HepG2 (cell line): ENCODE data around the gene CITED2. TPM values are rescaled to one million over a fixed set of nuclear protein-coding genes. Genes with fewer than 3 reads are reported as not detected.

Experiments
- AHR ChIP-seq: IDR thresholded peaks from 2 replicates; pipeline ENCODE4 v1.6.1; 2018; ENCODE audit warnings: missing genetic modification reagents, missing compliant biosample characterization
- CAMTA2 ChIP-seq: sonication (generic); formaldehyde crosslinking; IDR thresholded peaks from 2 replicates; pipeline ENCODE4 v1.4.0; 2020; ENCODE audit warnings: mild to moderate bottlenecking, missing genetic modification reagents, borderline replicate concordance
- PHB2 ChIP-seq: fragments of 450-650 bp; IDR thresholded peaks from 2 replicates; pipeline ENCODE4 v1.6.1; 2018; ENCODE audit not compliant: partially characterized antibody
- SMYD3 ChIP-seq: sonication (generic); formaldehyde crosslinking; IDR thresholded peaks from 2 replicates; pipeline ENCODE4 v1.8.1; 2023; ENCODE audit warnings: mild to moderate bottlenecking, missing genetic modification reagents
- STAT5B ChIP-seq: sonication (generic); formaldehyde crosslinking; IDR thresholded peaks from 2 replicates; pipeline ENCODE4 v1.4.0; 2020; ENCODE audit warnings: missing genetic modification reagents
- TSC22D2 ChIP-seq: sonication (generic); formaldehyde crosslinking; IDR thresholded peaks from 2 replicates; pipeline ENCODE4 v1.5.1; 2020; ENCODE audit warnings: missing genetic modification reagents, mild to moderate bottlenecking, borderline replicate concordance
- ZNF589 ChIP-seq: sonication (generic); formaldehyde crosslinking; conservative IDR thresholded peaks from 2 replicates; pipeline ENCODE4 v1.8.0; 2022; ENCODE audit warnings: mild to moderate bottlenecking, moderate library complexity, missing genetic modification reagents
- polyA plus RNA-seq, 8 experiments: library from polyadenylated mRNA; depleted of rRNA in 3 of 8; stranded (reverse) in 7 of 8; unstranded in 1 of 8; fragments of >200 nt; fragmentation: Illumina TruSeq in 4 of 8; extraction: Trizol in 4 of 8; gene quantifications; 2 replicates each; pipeline versions ENCODE4 v1.2.1 to v1.2.3, GENCODE V29; 2011 to 2016; ENCODE audit warnings: low read depth in 4 of 8, missing spikeins in 1 of 8, mixed read lengths in 1 of 8; ENCODE audit not compliant: insufficient read depth in 1 of 8
- total RNA-seq, 5 experiments: library from RNA; depleted of rRNA; stranded (reverse); fragments of >200 nt; fragmentation: Illumina TruSeq; extraction: Trizol; gene quantifications; 2 replicates each; pipeline ENCODE4 v1.2.3, GENCODE V29; 2016; ENCODE audit warnings: low read depth in 1 of 5
- TF ChIP-seq, protein P1 (sequence below): sonication (generic); formaldehyde crosslinking; IDR thresholded peaks from 2 replicates; pipeline ENCODE4 v1.4.0; 2020; ENCODE audit warnings: missing genetic modification reagents, borderline replicate concordance
- TF ChIP-seq, protein P2 (sequence below): IDR thresholded peaks from 2 replicates; pipeline ENCODE4 v1.6.1; 2016; ENCODE audit warnings: missing genetic modification reagents, missing compliant biosample characterization
- TF ChIP-seq, protein P3 (sequence below): sonication (generic); formaldehyde crosslinking; IDR thresholded peaks from 2 replicates; pipeline ENCODE4 v1.4.0; 2020; ENCODE audit warnings: low read depth, mild to moderate bottlenecking, missing genetic modification reagents
- TF ChIP-seq, protein P4 (sequence below): sonication (generic); formaldehyde crosslinking; IDR thresholded peaks from 2 replicates; pipeline ENCODE4 v1.4.0; 2020; ENCODE audit warnings: missing genetic modification reagents
- TF ChIP-seq, protein P5 (sequence below): sonication (generic); formaldehyde crosslinking; IDR thresholded peaks from 2 replicates; pipeline ENCODE4 v1.8.0; 2022; ENCODE audit warnings: missing genetic modification reagents, low read depth, mild to moderate bottlenecking, borderline replicate concordance
- TF ChIP-seq, protein P6 (sequence below): IDR thresholded peaks from 2 replicates; pipeline ENCODE4 v1.6.1; 2016; ENCODE audit warnings: mild to moderate bottlenecking
- TF ChIP-seq, protein P7 (sequence below): IDR thresholded peaks from 2 replicates; pipeline ENCODE4 v1.6.1; 2018; ENCODE audit warnings: missing genetic modification reagents, mild to moderate bottlenecking, missing compliant biosample characterization

The CITED2 gene
- total and polyA plus RNA-seq, 2 of the 13 experiments (the other 11 are each of a cell fraction or from before 2014, with no cell fraction given), result 17.6 to 57.2 TPM

DNA sequence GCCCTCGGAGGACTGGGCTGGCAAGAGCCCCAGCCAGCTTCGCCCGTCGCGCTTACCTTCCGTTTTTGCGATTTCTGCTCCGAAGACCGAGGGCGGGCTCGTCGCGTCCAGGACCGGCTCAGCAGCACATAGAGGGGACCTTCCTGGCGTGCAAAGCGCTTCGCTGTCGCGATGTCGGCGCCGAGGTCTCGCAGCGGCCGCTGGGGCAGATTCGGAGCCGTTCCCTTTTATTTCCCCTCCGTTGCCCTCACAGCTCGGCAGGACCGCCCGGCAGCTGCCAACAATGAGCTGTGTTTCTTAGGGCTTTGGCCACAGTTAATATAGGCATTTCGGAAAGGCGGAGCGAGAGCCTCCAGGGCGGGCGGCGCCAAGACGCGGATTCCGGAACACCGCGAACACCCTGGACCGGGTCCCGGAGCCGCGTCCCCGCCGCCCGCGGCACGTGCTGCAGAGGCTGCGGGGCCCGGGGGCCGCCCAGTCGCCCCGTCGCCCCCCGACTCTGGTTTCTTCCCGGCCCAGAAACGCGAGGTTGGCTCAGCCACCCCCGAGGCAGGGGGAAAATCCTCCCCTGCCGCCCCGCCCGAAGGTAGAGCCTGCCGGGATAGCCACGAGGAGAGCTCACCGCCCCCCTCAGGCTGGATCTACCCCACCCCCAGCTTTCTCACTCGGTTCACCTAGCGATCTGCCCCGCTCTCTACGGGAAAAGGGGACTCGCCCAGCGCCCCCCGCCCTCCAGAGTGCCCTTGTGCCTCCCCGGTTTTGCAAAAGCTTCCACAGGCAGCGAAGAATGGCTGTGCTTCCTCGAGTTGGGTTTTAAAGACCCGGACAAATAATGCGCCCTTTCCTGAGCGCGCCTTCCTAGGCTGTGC is at the start of gene CITED2 (continued):
- TF ChIP-seq ZNF589 (CRISPR knock-in tag) (peak; percentile 97), TSC22D2 (CRISPR knock-in tag) (peak; percentile 99), SMYD3 (CRISPR knock-in tag) (peak; percentile 97), STAT5B (CRISPR knock-in tag) (peak; percentile 78; the same call in 1 of the 2 replicates), PHB2 (no peak), AHR (CRISPR knock-in tag) (peak; percentile 83; the same call in 1 of the 2 replicates), CAMTA2 (CRISPR knock-in tag) (0 out of 2 replicates have a peak, but pooled peaks have one; percentile 72)
- TF ChIP-seq, protein P1, sequence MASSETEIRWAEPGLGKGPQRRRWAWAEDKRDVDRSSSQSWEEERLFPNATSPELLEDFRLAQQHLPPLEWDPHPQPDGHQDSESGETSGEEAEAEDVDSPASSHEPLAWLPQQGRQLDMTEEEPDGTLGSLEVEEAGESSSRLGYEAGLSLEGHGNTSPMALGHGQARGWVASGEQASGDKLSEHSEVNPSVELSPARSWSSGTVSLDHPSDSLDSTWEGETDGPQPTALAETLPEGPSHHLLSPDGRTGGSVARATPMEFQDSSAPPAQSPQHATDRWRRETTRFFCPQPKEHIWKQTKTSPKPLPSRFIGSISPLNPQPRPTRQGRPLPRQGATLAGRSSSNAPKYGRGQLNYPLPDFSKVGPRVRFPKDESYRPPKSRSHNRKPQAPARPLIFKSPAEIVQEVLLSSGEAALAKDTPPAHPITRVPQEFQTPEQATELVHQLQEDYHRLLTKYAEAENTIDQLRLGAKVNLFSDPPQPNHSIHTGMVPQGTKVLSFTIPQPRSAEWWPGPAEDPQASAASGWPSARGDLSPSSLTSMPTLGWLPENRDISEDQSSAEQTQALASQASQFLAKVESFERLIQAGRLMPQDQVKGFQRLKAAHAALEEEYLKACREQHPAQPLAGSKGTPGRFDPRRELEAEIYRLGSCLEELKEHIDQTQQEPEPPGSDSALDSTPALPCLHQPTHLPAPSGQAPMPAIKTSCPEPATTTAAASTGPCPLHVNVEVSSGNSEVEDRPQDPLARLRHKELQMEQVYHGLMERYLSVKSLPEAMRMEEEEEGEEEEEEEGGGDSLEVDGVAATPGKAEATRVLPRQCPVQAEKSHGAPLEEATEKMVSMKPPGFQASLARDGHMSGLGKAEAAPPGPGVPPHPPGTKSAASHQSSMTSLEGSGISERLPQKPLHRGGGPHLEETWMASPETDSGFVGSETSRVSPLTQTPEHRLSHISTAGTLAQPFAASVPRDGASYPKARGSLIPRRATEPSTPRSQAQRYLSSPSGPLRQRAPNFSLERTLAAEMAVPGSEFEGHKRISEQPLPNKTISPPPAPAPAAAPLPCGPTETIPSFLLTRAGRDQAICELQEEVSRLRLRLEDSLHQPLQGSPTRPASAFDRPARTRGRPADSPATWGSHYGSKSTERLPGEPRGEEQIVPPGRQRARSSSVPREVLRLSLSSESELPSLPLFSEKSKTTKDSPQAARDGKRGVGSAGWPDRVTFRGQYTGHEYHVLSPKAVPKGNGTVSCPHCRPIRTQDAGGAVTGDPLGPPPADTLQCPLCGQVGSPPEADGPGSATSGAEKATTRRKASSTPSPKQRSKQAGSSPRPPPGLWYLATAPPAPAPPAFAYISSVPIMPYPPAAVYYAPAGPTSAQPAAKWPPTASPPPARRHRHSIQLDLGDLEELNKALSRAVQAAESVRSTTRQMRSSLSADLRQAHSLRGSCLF, result peak; percentile 53; the same call in 1 of the 2 replicates
- TF ChIP-seq, protein P2, sequence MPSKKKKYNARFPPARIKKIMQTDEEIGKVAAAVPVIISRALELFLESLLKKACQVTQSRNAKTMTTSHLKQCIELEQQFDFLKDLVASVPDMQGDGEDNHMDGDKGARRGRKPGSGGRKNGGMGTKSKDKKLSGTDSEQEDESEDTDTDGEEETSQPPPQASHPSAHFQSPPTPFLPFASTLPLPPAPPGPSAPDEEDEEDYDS (CRISPR knock-in tag), result peak; percentile 100
- TF ChIP-seq, protein P3, sequence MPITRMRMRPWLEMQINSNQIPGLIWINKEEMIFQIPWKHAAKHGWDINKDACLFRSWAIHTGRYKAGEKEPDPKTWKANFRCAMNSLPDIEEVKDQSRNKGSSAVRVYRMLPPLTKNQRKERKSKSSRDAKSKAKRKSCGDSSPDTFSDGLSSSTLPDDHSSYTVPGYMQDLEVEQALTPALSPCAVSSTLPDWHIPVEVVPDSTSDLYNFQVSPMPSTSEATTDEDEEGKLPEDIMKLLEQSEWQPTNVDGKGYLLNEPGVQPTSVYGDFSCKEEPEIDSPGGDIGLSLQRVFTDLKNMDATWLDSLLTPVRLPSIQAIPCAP (CRISPR knock-in tag), result no peak
- TF ChIP-seq, protein P4, sequence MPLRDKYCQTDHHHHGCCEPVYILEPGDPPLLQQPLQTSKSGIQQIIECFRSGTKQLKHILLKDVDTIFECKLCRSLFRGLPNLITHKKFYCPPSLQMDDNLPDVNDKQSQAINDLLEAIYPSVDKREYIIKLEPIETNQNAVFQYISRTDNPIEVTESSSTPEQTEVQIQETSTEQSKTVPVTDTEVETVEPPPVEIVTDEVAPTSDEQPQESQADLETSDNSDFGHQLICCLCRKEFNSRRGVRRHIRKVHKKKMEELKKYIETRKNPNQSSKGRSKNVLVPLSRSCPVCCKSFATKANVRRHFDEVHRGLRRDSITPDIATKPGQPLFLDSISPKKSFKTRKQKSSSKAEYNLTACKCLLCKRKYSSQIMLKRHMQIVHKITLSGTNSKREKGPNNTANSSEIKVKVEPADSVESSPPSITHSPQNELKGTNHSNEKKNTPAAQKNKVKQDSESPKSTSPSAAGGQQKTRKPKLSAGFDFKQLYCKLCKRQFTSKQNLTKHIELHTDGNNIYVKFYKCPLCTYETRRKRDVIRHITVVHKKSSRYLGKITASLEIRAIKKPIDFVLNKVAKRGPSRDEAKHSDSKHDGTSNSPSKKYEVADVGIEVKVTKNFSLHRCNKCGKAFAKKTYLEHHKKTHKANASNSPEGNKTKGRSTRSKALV (CRISPR knock-in tag), result peak; percentile 88
- TF ChIP-seq, protein P5, sequence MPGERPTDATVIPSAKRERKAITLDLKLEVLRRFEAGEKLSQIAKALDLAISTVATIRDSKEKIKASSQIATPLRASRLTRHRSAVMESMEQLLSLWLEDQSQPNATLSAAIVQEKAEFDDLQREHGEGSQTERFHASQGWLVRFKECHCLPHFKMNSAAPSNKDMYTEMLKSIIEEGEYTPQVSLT, result no peak
- TF ChIP-seq, protein P6, sequence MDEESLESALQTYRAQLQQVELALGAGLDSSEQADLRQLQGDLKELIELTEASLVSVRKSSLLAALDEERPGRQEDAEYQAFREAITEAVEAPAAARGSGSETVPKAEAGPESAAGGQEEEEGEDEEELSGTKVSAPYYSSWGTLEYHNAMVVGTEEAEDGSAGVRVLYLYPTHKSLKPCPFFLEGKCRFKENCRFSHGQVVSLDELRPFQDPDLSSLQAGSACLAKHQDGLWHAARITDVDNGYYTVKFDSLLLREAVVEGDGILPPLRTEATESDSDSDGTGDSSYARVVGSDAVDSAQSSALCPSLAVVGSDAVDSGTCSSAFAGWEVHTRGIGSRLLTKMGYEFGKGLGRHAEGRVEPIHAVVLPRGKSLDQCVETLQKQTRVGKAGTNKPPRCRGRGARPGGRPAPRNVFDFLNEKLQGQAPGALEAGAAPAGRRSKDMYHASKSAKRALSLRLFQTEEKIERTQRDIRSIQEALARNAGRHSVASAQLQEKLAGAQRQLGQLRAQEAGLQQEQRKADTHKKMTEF (CRISPR knock-in tag), result peak; percentile 93
- TF ChIP-seq, protein P7, sequence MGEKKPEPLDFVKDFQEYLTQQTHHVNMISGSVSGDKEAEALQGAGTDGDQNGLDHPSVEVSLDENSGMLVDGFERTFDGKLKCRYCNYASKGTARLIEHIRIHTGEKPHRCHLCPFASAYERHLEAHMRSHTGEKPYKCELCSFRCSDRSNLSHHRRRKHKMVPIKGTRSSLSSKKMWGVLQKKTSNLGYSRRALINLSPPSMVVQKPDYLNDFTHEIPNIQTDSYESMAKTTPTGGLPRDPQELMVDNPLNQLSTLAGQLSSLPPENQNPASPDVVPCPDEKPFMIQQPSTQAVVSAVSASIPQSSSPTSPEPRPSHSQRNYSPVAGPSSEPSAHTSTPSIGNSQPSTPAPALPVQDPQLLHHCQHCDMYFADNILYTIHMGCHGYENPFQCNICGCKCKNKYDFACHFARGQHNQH (CRISPR knock-in tag), result peak; percentile 99
